SU-DHL-6 (cell line): ENCODE results near the gene FAP.

Experiments
- EZH2phosphoT487 ChIP-seq: fragments of 200-600 bp; sonication (generic), shearing (Covaris generic); conservative IDR thresholded peaks from 2 replicates; pipeline ENCODE4 v1.6.1; 2018; ENCODE audit warnings: mild to moderate bottlenecking, antibody characterized with exemption, low read length, moderate library complexity, mixed read lengths
- TF ChIP-seq, protein P1 (sequence below): fragments of 200-600 bp; sonication (generic); IDR thresholded peaks from one replicate; pipeline ENCODE4 v1.5.1; 2017; ENCODE audit warnings: antibody characterized with exemption, mild to moderate bottlenecking, low read length, moderate library complexity; ENCODE audit not compliant: insufficient read depth, poor library complexity, severe bottlenecking

- TF ChIP-seq EZH2phosphoT487, result no peak
- TF ChIP-seq, protein P1, sequence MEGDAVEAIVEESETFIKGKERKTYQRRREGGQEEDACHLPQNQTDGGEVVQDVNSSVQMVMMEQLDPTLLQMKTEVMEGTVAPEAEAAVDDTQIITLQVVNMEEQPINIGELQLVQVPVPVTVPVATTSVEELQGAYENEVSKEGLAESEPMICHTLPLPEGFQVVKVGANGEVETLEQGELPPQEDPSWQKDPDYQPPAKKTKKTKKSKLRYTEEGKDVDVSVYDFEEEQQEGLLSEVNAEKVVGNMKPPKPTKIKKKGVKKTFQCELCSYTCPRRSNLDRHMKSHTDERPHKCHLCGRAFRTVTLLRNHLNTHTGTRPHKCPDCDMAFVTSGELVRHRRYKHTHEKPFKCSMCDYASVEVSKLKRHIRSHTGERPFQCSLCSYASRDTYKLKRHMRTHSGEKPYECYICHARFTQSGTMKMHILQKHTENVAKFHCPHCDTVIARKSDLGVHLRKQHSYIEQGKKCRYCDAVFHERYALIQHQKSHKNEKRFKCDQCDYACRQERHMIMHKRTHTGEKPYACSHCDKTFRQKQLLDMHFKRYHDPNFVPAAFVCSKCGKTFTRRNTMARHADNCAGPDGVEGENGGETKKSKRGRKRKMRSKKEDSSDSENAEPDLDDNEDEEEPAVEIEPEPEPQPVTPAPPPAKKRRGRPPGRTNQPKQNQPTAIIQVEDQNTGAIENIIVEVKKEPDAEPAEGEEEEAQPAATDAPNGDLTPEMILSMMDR, result no peak
Measured at GRCh38 chr2:162212366-162212765, 30.9 kb downstream of the FAP start.
